Subcutaneous abdominal adipose tissue (tissue), 5 donors: ENCODE measurements around the gene HLF.

ENCODE experiments used
- H3K27ac ChIP-seq: one replicate; pipeline ENCODE4 v1.7.0; 2013; ENCODE audit warnings: low read depth, mild to moderate bottlenecking, inconsistent platforms, low read length, moderate library complexity
- H3K27me3 ChIP-seq, 5 donors: one replicate each; pipeline ENCODE4 v1.7.0; 2013; ENCODE audit warnings: low read length in 5 of 5, inconsistent platforms in 1 of 5; ENCODE audit not compliant: control insufficient read depth in 5 of 5, insufficient read depth in 4 of 5
- H3K36me3 ChIP-seq, 5 donors: one replicate each; pipeline ENCODE4 v1.7.0; 2013; ENCODE audit warnings: low read length in 5 of 5; ENCODE audit not compliant: control insufficient read depth in 5 of 5, insufficient read depth in 5 of 5
- H3K4me1 ChIP-seq, 5 donors: one replicate each; pipeline ENCODE4 v1.7.0; 2013; ENCODE audit warnings: low read length in 5 of 5, mild to moderate bottlenecking in 3 of 5, moderate library complexity in 1 of 5; ENCODE audit not compliant: control insufficient read depth in 5 of 5, insufficient read depth in 5 of 5
- H3K4me3 ChIP-seq, 5 donors: one replicate each; pipeline ENCODE4 v1.7.0; 2013; ENCODE audit warnings: low read length in 5 of 5, low read depth in 1 of 5
- H3K9ac ChIP-seq, 5 donors: one replicate each; pipeline ENCODE4 v1.7.0; 2013; ENCODE audit warnings: low read length in 5 of 5, mild to moderate bottlenecking in 4 of 5, moderate library complexity in 3 of 5
- H3K9me3 ChIP-seq, 5 donors: one replicate each; pipeline ENCODE4 v1.7.0; 2013; ENCODE audit warnings: low read length in 5 of 5; ENCODE audit not compliant: control insufficient read depth in 5 of 5
- donor health status: healthy.
- donor health status: healthy.
- donor health status: healthy.
- donor health status: healthy.
- donor health status: healthy.

HLF gene

GRCh38 chr17:55289106-55289446, 24.3 kb downstream of the HLF start:
- Histone ChIP-seq H3K9ac (no peak overlapping the region), H3K4me3 (no peak overlapping the region), H3K27me3 (no peaks in the 10 kb centered on the region), H3K27ac (no peak overlapping the region), H3K36me3 (peaks cover 0 to 2% (median 0%) of the 10 kb centered on the region in 5 donors), H3K9me3 (no peaks in the 10 kb centered on the region), H3K4me1 (peaks cover 3 to 49% (median 27%) of the 10 kb centered on the region in 5 donors)

- H3K4me1 ChIP-seq: peaks cover 3 to 40% (median 22%) of the 10 kb centered on the region in 5 donors
- no peaks in the 10 kb centered on the region for H3K27me3 ChIP-seq
- peaks cover 0 to 2% (median 0%) of the 10 kb centered on the region in 5 donors for H3K36me3 ChIP-seq
- H3K4me3 ChIP-seq: no peak overlapping the region
- H3K9ac ChIP-seq: no peak overlapping the region
- H3K27ac ChIP-seq: no peak overlapping the region
- no peaks in the 10 kb centered on the region for H3K9me3 ChIP-seq
Observed at GRCh38 chr17:55289978-55290377, 25.2 kb downstream of the HLF start.

GRCh38 chr17:55290492-55291113, 25.8 kb downstream of the HLF start:
- no peak overlapping the region for H3K4me3 ChIP-seq
- H3K27ac ChIP-seq: no peak overlapping the region
- H3K4me1 ChIP-seq: peaks cover 0 to 34% (median 16%) of the 10 kb centered on the region in 5 donors
- no peaks in the 10 kb centered on the region for H3K9me3 ChIP-seq
- H3K27me3 ChIP-seq: no peaks in the 10 kb centered on the region
- H3K9ac ChIP-seq: no peak overlapping the region
- peaks cover 0 to 2% (median 0%) of the 10 kb centered on the region in 5 donors for H3K36me3 ChIP-seq

- H3K9ac ChIP-seq: no peak overlapping the region
- H3K9me3 ChIP-seq: no peaks in the 10 kb centered on the region
- H3K4me1 ChIP-seq: peaks cover 0 to 29% (median 11%) of the 10 kb centered on the region in 5 donors
- H3K36me3 ChIP-seq: peaks cover 0 to 2% (median 0%) of the 10 kb centered on the region in 5 donors
- H3K27ac ChIP-seq: no peak overlapping the region
- no peaks in the 10 kb centered on the region for H3K27me3 ChIP-seq
- H3K4me3 ChIP-seq: no peak overlapping the region
Observed at GRCh38 chr17:55291114-55291507, 26.4 kb downstream of the HLF start.

GRCh38 chr17:55292094-55292493, 27.3 kb downstream of the HLF start:
- H3K4me1 ChIP-seq: peaks cover 0 to 20% (median 5%) of the 10 kb centered on the region in 5 donors

GRCh38 chr17:55294042-55294751, 29.4 kb downstream of the HLF start:
- no peaks in the 10 kb centered on the region for H3K27me3 ChIP-seq
- H3K9me3 ChIP-seq: no peaks in the 10 kb centered on the region
- no peak overlapping the region for H3K9ac ChIP-seq
- H3K27ac ChIP-seq: no peak overlapping the region
- peaks cover 0 to 6% (median 0%) of the 10 kb centered on the region in 5 donors for H3K36me3 ChIP-seq
- H3K4me1 ChIP-seq: peaks cover 0 to 10% (median 5%) of the 10 kb centered on the region in 5 donors
- no peak overlapping the region for H3K4me3 ChIP-seq

More at GRCh38 chr17:55292094-55292493, 27.3 kb downstream of the HLF start:
- peaks cover 0 to 2% (median 0%) of the 10 kb centered on the region in 5 donors for H3K36me3 ChIP-seq
- no peaks in the 10 kb centered on the region for H3K27me3 ChIP-seq
- H3K4me3 ChIP-seq: no peak overlapping the region
- no peak overlapping the region for H3K9ac ChIP-seq
- H3K27ac ChIP-seq: no peak overlapping the region
- H3K9me3 ChIP-seq: no peaks in the 10 kb centered on the region

GRCh38 chr17:55295411-55296170, 30.8 kb downstream of the HLF start:
- Histone ChIP-seq H3K4me3 (no peak overlapping the region), H3K27ac (no peak overlapping the region), H3K9me3 (no peaks in the 10 kb centered on the region), H3K27me3 (no peaks in the 10 kb centered on the region), H3K9ac (no peak overlapping the region), H3K4me1 (peaks cover 0 to 8% (median 4%) of the 10 kb centered on the region in 5 donors), H3K36me3 (peaks cover 0 to 6% (median 0%) of the 10 kb centered on the region in 5 donors)

DNA sequence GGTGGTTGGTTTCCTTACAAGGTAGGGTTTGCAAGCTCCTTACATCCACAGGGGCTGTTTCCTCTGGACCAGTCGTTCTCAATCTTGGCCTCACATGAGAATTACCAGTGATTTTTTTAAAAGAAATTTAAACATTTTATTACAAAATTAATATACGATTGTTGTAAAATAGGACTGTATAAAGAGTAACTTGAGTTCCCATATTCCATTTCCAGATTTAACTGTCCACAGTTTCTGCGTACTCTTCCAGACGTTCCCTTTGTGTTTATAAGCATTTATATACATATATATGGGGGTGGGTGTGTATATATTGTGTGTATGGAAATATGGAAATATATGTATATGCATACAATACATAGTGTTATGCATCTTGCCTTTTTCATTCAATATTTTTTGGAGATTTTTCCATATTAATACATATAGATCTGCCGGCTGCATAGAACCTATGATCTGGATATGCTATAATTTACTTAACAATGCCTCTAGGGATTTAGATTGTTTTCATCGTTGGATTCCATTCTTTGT, 31.5 kb downstream of the HLF start:
- Histone ChIP-seq H3K36me3 (peaks cover 0 to 6% (median 0%) of the 10 kb centered on the region in 5 donors), H3K9me3 (no peaks in the 10 kb centered on the region), H3K27ac (no peak overlapping the region), H3K27me3 (no peaks in the 10 kb centered on the region), H3K4me1 (peaks cover 0 to 13% (median 10%) of the 10 kb centered on the region in 5 donors), H3K9ac (no peak overlapping the region), H3K4me3 (no peak overlapping the region)

GRCh38 chr17:55296699-55297098, 31.9 kb downstream of the HLF start:
- H3K4me1 ChIP-seq: peaks cover 0 to 17% (median 15%) of the 10 kb centered on the region in 5 donors
- no peak overlapping the region for H3K4me3 ChIP-seq
- no peak overlapping the region for H3K9ac ChIP-seq

More at GRCh38 chr17:55296699-55297098, 31.9 kb downstream of the HLF start:
- no peaks in the 10 kb centered on the region for H3K27me3 ChIP-seq
- H3K36me3 ChIP-seq: peaks cover 0 to 6% (median 0%) of the 10 kb centered on the region in 5 donors
- H3K9me3 ChIP-seq: no peaks in the 10 kb centered on the region
- H3K27ac ChIP-seq: no peak overlapping the region
